SK-N-SH (cell line): ENCODE data around the gene EBF4. TPM values are rescaled to one million over a fixed set of nuclear protein-coding genes. Genes with fewer than 3 reads are reported as not detected.

Source experiments
- CTCF ChIA-PET: fragments of 300-600, 350-600 bp; formaldehyde crosslinking; extraction: SDS; loops from one replicate; lab custom pipeline; 2021; lab: Yijun Ruan, JAX
- POLR2A ChIA-PET: fragments of 350-600 bp; sonication (Branson Sonifier 250); formaldehyde crosslinking; extraction: SDS; loops from one replicate; lab custom pipeline; 2020; ENCODE audit warnings: antibody characterized with exemption, inconsistent platforms; lab: Yijun Ruan, JAX
- DNase-seq: peaks from one replicate; pipeline ENCODE4 v3.0.0; 2012
- H2AFZ ChIP-seq: fragments of 200-600 bp; sonication (generic); 2 replicates; pipeline ENCODE4 v1.8.1; 2016; ENCODE audit warnings: antibody characterized with exemption, mild to moderate bottlenecking, low read depth
- H3F3A ChIP-seq: fragments of 200-600 bp; sonication (generic); replicated peaks from 2 replicates; pipeline ENCODE3; 2016; ENCODE audit warnings: antibody characterized with exemption, mild to moderate bottlenecking; ENCODE audit not compliant: insufficient read depth
- H3K27ac ChIP-seq, 2 experiments: fragments of 200-500 bp in 1 of 2; fragments of 200-600 bp in 1 of 2; sonication (Bioruptor generic) in 1 of 2; sonication (generic), shearing (Covaris generic) in 1 of 2; 2 replicates each; pipeline versions ENCODE4 v1.5.1 to v1.6.1; 2014 to 2016; ENCODE audit warnings: low read depth in 2 of 2, inconsistent platforms in 1 of 2, low read length in 1 of 2, mild to moderate bottlenecking in 1 of 2, mixed read lengths in 1 of 2
- H3K27me3 ChIP-seq: fragments of 200-600 bp; sonication (generic), shearing (Covaris generic); 2 replicates; pipeline ENCODE4 v1.6.1; 2016; ENCODE audit warnings: mixed run types; ENCODE audit not compliant: insufficient read depth
- H3K36me3 ChIP-seq, 2 experiments: fragments of 200-500 bp in 1 of 2; fragments of 200-600 bp in 1 of 2; sonication (Bioruptor generic) in 1 of 2; sonication (generic) in 1 of 2; replicated peaks in 1 of 2; 2 replicates each; pipeline versions ENCODE3 to v1.5.1; 2014 to 2016; ENCODE audit warnings: low read length in 1 of 2, mild to moderate bottlenecking in 1 of 2; ENCODE audit not compliant: insufficient read depth in 2 of 2, control insufficient read depth in 1 of 2
- H3K4me1 ChIP-seq, 2 experiments: fragments of 200-500 bp in 1 of 2; fragments of 200-600 bp in 1 of 2; sonication (Bioruptor generic) in 1 of 2; sonication (generic), shearing (Covaris generic) in 1 of 2; 2 replicates each; pipeline versions ENCODE4 v1.5.1 to v1.6.1; 2014 to 2016; ENCODE audit warnings: low read depth in 1 of 2, low read length in 1 of 2, mixed run types in 1 of 2; ENCODE audit not compliant: insufficient read depth in 2 of 2, control insufficient read depth in 1 of 2
- H3K4me2 ChIP-seq: fragments of 200-600 bp; sonication (generic), shearing (Covaris generic); 2 replicates; pipeline ENCODE4 v1.6.1; 2017; ENCODE audit warnings: mixed run types
- H3K4me3 ChIP-seq, 2 experiments: fragments of 200-500 bp in 1 of 2; fragments of 200-600 bp in 1 of 2; sonication (Bioruptor generic) in 1 of 2; sonication (generic), shearing (Covaris generic) in 1 of 2; 2 replicates each; pipeline versions ENCODE4 v1.5.1 to v1.8.1; 2014 to 2016; ENCODE audit warnings: low read depth in 2 of 2, inconsistent platforms in 1 of 2, low read length in 1 of 2, mild to moderate bottlenecking in 1 of 2, mixed read lengths in 1 of 2, moderate library complexity in 1 of 2
- H3K79me2 ChIP-seq: fragments of 200-600 bp; sonication (generic); 2 replicates; pipeline ENCODE4 v1.8.1; 2017; ENCODE audit warnings: mild to moderate bottlenecking; ENCODE audit not compliant: insufficient read depth
- H3K9ac ChIP-seq: fragments of 200-600 bp; sonication (generic); 2 replicates; pipeline ENCODE4 v1.6.1; 2017; ENCODE audit warnings: mixed run types
- H3K9me2 ChIP-seq: fragments of 200-600 bp; sonication (generic); 2 replicates; pipeline ENCODE4 v1.6.1; 2017; ENCODE audit warnings: mixed run types
- H3K9me3 ChIP-seq: fragments of 200-600 bp; sonication (generic); 2 replicates; pipeline ENCODE4 v1.6.1; 2017; ENCODE audit warnings: mixed run types, mild to moderate bottlenecking, moderate library complexity
- H4K20me1 ChIP-seq: fragments of 200-600 bp; sonication (generic); 2 replicates; pipeline ENCODE4 v1.6.1; 2017; ENCODE audit warnings: mild to moderate bottlenecking, mixed run types; ENCODE audit not compliant: insufficient read depth
- CHD2 ChIP-seq: fragments of 150-350 bp; IDR thresholded peaks from 2 replicates; pipeline ENCODE4 v1.6.1; 2018; ENCODE audit warnings: low read length; ENCODE audit not compliant: partially characterized antibody
- ELF1 ChIP-seq: IDR thresholded peaks from 2 replicates; pipeline ENCODE4 v1.4.0; 2012
- EP300 ChIP-seq, 2 experiments: IDR thresholded peaks; 2 replicates each; pipeline versions ENCODE4 v1.4.0 to v1.6.1; 2012; ENCODE audit warnings: borderline replicate concordance in 1 of 2, low read depth in 1 of 2, low read length in 1 of 2
- FOSL2 ChIP-seq: IDR thresholded peaks from 2 replicates; pipeline ENCODE4 v1.4.0; 2012; ENCODE audit warnings: low read depth, mild to moderate bottlenecking, moderate library complexity, borderline replicate concordance
- FOXJ3 ChIP-seq: sonication (generic); formaldehyde crosslinking; IDR thresholded peaks from 2 replicates; pipeline ENCODE4 v1.5.1; 2020; ENCODE audit warnings: mild to moderate bottlenecking, missing genetic modification reagents
- FOXM1 ChIP-seq: IDR thresholded peaks from 2 replicates; pipeline ENCODE4 v1.4.0; 2012; ENCODE audit warnings: low read depth, mild to moderate bottlenecking
- GABPA ChIP-seq: IDR thresholded peaks from 2 replicates; pipeline ENCODE4 v1.4.0; 2012; ENCODE audit warnings: low read depth, mild to moderate bottlenecking
- GATA2 ChIP-seq: sonication (generic); formaldehyde crosslinking; IDR thresholded peaks from 2 replicates; pipeline ENCODE4 v1.5.0; 2020; ENCODE audit warnings: mild to moderate bottlenecking, missing genetic modification reagents
- MEF2A ChIP-seq: IDR thresholded peaks from 2 replicates; pipeline ENCODE4 v1.4.0; 2012; ENCODE audit warnings: low read depth, borderline replicate concordance
- MXI1 ChIP-seq: IDR thresholded peaks from 2 replicates; pipeline ENCODE4 v1.6.1; 2012; ENCODE audit warnings: mild to moderate bottlenecking, low read depth, low read length, improper control_type of control experiment
- NFIC ChIP-seq: IDR thresholded peaks from 2 replicates; pipeline ENCODE4 v1.4.0; 2012; ENCODE audit warnings: borderline replicate concordance
- NRF1 ChIP-seq: IDR thresholded peaks from 2 replicates; pipeline ENCODE4 v1.6.1; 2012; ENCODE audit warnings: low read depth, mild to moderate bottlenecking, low read length
- RFX5 ChIP-seq: IDR thresholded peaks from 2 replicates; pipeline ENCODE4 v1.6.1; 2012; ENCODE audit warnings: mild to moderate bottlenecking, improper control_type of control experiment, low read length
- SMC3 ChIP-seq: IDR thresholded peaks from 2 replicates; pipeline ENCODE4 v1.6.1; 2012; ENCODE audit warnings: low read depth, low read length, improper control_type of control experiment
- TAF1 ChIP-seq: IDR thresholded peaks from 2 replicates; pipeline ENCODE4 v1.6.1; 2012; ENCODE audit warnings: low read depth, mild to moderate bottlenecking, low read length, moderate library complexity, borderline replicate concordance
- USF2 ChIP-seq: fragments of 150-350 bp; IDR thresholded peaks from 2 replicates; pipeline ENCODE4 v1.6.1; 2017; ENCODE audit warnings: antibody characterized with exemption, low read length, low read depth, borderline replicate concordance
- WGBS: methylation state at CpG from one replicate; pipeline ENCODE4 v1.1.6; 2017; ENCODE audit warnings: low lambda C conversion rate; 5-methylcytosine and 5-hydroxymethylcytosine counted together
- polyA plus RNA-seq, 3 experiments: library from polyadenylated mRNA; depleted of rRNA; stranded (reverse); fragments of >200 nt; gene quantifications; 2 replicates each; pipeline ENCODE4 v1.2.3, GENCODE V29; 2012
- TF ChIP-seq, protein P1 (sequence below): IDR thresholded peaks from 2 replicates; pipeline ENCODE4 v1.4.0; 2012; ENCODE audit warnings: low read depth, borderline replicate concordance
- TF ChIP-seq, protein P2 (sequence below): IDR thresholded peaks from 2 replicates; pipeline ENCODE4 v1.4.0; 2012; ENCODE audit warnings: low read depth, borderline replicate concordance
- TF ChIP-seq, protein P3 (sequence below): fragments of 200-600 bp; sonication (generic); IDR thresholded peaks from 2 replicates; pipeline ENCODE4 v1.6.1; 2017; ENCODE audit warnings: antibody characterized with exemption, mild to moderate bottlenecking, moderate library complexity
- TF ChIP-seq, protein P4 (sequence below): IDR thresholded peaks from 2 replicates; pipeline ENCODE4; 2012

EBF4 gene
- polyA plus RNA-seq, 1 of the 3 experiments (the other 2 are of a cell fraction): 20.6 TPM

DNA sequence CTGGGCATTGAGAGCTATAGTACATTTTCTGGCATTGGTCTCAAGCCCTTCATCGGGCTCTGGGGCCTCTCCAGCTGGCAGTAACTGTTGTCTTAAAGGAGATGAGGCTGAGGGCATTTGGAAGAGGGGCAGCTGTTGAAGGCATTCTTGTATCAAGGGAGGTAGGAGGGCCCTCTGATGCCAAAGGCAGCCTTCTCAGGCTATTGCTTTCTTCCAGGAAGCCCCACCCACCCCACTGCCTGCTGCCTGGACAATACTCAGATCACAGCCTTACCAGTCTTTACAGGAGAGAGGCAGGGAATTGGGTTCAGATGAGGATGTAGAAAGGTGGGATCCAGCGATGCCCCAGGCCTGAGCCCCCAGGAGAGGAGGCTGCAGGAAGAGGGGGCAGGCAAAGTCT is 61.8 kb downstream of the EBF4 start:
- no peaks in the 10 kb centered on the region for H3K79me2 ChIP-seq
- H3K4me1 ChIP-seq: no peaks in the 10 kb centered on the region
- no peaks in the 10 kb centered on the region for H3F3A ChIP-seq
- DNase-seq: no peak
- H4K20me1 ChIP-seq: no peaks in the 10 kb centered on the region
- H2AFZ ChIP-seq: no peak overlapping the region
- ChIA-PET CTCF (interaction anchor here (1.3 to 2.4 kb wide), 4 partner anchors 11 to 96 kb away, joined by 6 to 16 read pairs (median 9); no protein-coding TSS in a partner anchor), POLR2A (no interaction called here)
- H3K4me3 ChIP-seq: no peak overlapping the region
- no peak overlapping the region for H3K9ac ChIP-seq
- H3K9me2 ChIP-seq: no peaks in the 10 kb centered on the region
- TF ChIP-seq FOXM1: no peak
- TF ChIP-seq ELF1: no peak
- no peak for TF ChIP-seq CHD2
- no peak for TF ChIP-seq FOSL2
- TF ChIP-seq NRF1: no peak
- no peak for TF ChIP-seq MEF2A
- TF ChIP-seq, protein P1, sequence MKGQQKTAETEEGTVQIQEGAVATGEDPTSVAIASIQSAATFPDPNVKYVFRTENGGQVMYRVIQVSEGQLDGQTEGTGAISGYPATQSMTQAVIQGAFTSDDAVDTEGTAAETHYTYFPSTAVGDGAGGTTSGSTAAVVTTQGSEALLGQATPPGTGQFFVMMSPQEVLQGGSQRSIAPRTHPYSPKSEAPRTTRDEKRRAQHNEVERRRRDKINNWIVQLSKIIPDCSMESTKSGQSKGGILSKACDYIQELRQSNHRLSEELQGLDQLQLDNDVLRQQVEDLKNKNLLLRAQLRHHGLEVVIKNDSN: no peak
- TF ChIP-seq USF2: no peak
- TF ChIP-seq GATA2 (CRISPR knock-in tag): no peak
- TF ChIP-seq GABPA: no peak
- TF ChIP-seq FOXJ3 (CRISPR knock-in tag): no peak
- TF ChIP-seq, protein P2, sequence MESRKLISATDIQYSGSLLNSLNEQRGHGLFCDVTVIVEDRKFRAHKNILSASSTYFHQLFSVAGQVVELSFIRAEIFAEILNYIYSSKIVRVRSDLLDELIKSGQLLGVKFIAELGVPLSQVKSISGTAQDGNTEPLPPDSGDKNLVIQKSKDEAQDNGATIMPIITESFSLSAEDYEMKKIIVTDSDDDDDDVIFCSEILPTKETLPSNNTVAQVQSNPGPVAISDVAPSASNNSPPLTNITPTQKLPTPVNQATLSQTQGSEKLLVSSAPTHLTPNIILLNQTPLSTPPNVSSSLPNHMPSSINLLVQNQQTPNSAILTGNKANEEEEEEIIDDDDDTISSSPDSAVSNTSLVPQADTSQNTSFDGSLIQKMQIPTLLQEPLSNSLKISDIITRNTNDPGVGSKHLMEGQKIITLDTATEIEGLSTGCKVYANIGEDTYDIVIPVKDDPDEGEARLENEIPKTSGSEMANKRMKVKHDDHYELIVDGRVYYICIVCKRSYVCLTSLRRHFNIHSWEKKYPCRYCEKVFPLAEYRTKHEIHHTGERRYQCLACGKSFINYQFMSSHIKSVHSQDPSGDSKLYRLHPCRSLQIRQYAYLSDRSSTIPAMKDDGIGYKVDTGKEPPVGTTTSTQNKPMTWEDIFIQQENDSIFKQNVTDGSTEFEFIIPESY: no peak
- no peak for TF ChIP-seq MXI1
- TF ChIP-seq NFIC: no peak
- no peak for TF ChIP-seq SMC3
- TF ChIP-seq, protein P3, sequence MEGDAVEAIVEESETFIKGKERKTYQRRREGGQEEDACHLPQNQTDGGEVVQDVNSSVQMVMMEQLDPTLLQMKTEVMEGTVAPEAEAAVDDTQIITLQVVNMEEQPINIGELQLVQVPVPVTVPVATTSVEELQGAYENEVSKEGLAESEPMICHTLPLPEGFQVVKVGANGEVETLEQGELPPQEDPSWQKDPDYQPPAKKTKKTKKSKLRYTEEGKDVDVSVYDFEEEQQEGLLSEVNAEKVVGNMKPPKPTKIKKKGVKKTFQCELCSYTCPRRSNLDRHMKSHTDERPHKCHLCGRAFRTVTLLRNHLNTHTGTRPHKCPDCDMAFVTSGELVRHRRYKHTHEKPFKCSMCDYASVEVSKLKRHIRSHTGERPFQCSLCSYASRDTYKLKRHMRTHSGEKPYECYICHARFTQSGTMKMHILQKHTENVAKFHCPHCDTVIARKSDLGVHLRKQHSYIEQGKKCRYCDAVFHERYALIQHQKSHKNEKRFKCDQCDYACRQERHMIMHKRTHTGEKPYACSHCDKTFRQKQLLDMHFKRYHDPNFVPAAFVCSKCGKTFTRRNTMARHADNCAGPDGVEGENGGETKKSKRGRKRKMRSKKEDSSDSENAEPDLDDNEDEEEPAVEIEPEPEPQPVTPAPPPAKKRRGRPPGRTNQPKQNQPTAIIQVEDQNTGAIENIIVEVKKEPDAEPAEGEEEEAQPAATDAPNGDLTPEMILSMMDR: no peak
- TF ChIP-seq, protein P4, sequence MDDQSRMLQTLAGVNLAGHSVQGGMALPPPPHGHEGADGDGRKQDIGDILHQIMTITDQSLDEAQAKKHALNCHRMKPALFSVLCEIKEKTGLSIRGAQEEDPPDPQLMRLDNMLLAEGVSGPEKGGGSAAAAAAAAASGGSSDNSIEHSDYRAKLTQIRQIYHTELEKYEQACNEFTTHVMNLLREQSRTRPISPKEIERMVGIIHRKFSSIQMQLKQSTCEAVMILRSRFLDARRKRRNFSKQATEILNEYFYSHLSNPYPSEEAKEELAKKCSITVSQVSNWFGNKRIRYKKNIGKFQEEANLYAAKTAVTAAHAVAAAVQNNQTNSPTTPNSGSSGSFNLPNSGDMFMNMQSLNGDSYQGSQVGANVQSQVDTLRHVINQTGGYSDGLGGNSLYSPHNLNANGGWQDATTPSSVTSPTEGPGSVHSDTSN: no peak
- no peak for TF ChIP-seq EP300 (IDR thresholded peaks at IDR 0.05; ENCODE audit: borderline replicate concordance in 1 of 2, low read depth in 1 of 2, low read length in 1 of 2)
- no peak for TF ChIP-seq TAF1
- no peak for TF ChIP-seq RFX5
- H3K9me3 ChIP-seq: no peaks in the 10 kb centered on the region
- 63% methylated on average over 2 of the region's 2 CpGs for WGBS
- no peak overlapping the region for H3K4me2 ChIP-seq
- H3K27me3 ChIP-seq: no peaks in the 10 kb centered on the region
- no peaks in the 10 kb centered on the region for H3K36me3 ChIP-seq
- no peak overlapping the region for H3K27ac ChIP-seq
